T-cell (primary cell): ENCODE results near the gene NEUROD2. TPM values are rescaled to one million over a fixed set of nuclear protein-coding genes. Genes with fewer than 3 reads are reported as not detected.

Source experiments
- ATAC-seq, 4 experiments: fragments of 200-7000 bp in 3 of 4; fragments of 150-1000 bp in 1 of 4; cut with Tn5 transposase; replicated peaks in 1 of 4; 1 replicate in 3 of 4; 2 replicates in 1 of 4; pipeline ENCODE4 v1.10.0; 2021; ENCODE audit warnings: moderate library complexity in 3 of 4, mild to moderate bottlenecking in 2 of 4, moderate number of reproducible peaks in 1 of 4
- CTCF ChIA-PET, 2 donors: fragments of 300-600 bp; sonication (Branson Sonifier 250); formaldehyde crosslinking; loops; one replicate each; lab custom pipeline; 2022; ENCODE audit warnings: antibody characterized with exemption in 2 of 2; lab: Charles Lee
- POLR2A ChIA-PET, 2 donors: fragments of 300-600 bp; sonication (Branson Sonifier 250); formaldehyde crosslinking; loops; one replicate each; lab custom pipeline; 2022; ENCODE audit warnings: antibody characterized with exemption in 2 of 2; lab: Charles Lee
- DNase-seq, 35 experiments: peaks; one replicate each; pipeline versions ENCODE4 v3.0.0 to v3.0.0-alpha.2; 2013 to 2023
- H3K27ac ChIP-seq: one replicate; pipeline ENCODE4 v1.5.1; 2013; ENCODE audit warnings: low read length
- H3K27me3 ChIP-seq, 2 experiments: replicated peaks in 1 of 2; 1 replicate in 1 of 2; 2 replicates in 1 of 2; pipeline versions ENCODE4 v1.6.1 to v1.7.0; 2013; ENCODE audit warnings: low read length in 1 of 2, mixed read lengths in 1 of 2; ENCODE audit not compliant: control insufficient read depth in 2 of 2, insufficient read depth in 2 of 2; ENCODE audit errors: extremely low read depth in 1 of 2
- H3K36me3 ChIP-seq, 2 donors: 1 replicate in 1 of 2; 2 replicates in 1 of 2; pipeline versions ENCODE4 v1.6.1 to v1.7.0; 2013; ENCODE audit warnings: low read length in 1 of 2; ENCODE audit not compliant: control insufficient read depth in 2 of 2, insufficient read depth in 1 of 2; ENCODE audit errors: extremely low read depth in 1 of 2
- H3K4me1 ChIP-seq, 2 experiments: 1 replicate in 1 of 2; 2 replicates in 1 of 2; pipeline versions ENCODE4 v1.6.1 to v1.7.0; 2013; ENCODE audit warnings: low read length in 2 of 2, mixed read lengths in 1 of 2; ENCODE audit not compliant: insufficient read depth in 2 of 2, control insufficient read depth in 1 of 2; ENCODE audit errors: extremely low read depth in 1 of 2
- H3K4me3 ChIP-seq, 2 donors: 1 replicate in 1 of 2; 2 replicates in 1 of 2; pipeline versions ENCODE4 v1.5.1 to v1.7.0; 2013; ENCODE audit warnings: mild to moderate bottlenecking in 2 of 2, low read length in 1 of 2, moderate library complexity in 1 of 2; ENCODE audit not compliant: control insufficient read depth in 1 of 2; ENCODE audit errors: extremely low read depth in 1 of 2
- H3K9me3 ChIP-seq: 2 replicates; pipeline ENCODE4 v1.7.0; 2013
- H3K27ac Mint-ChIP-seq, 2 donors: one replicate each; pipeline ENCODE4 v1.8.0; 2020 to 2021; ENCODE audit warnings: mild to moderate bottlenecking in 2 of 2, mixed read lengths in 2 of 2
- H3K27me3 Mint-ChIP-seq, 2 donors: one replicate each; pipeline ENCODE4 v1.8.0; 2021 to 2022; ENCODE audit warnings: mixed read lengths in 2 of 2
- H3K36me3 Mint-ChIP-seq: one replicate; pipeline ENCODE4 v1.8.0; 2021; ENCODE audit warnings: mixed read lengths
- H3K4me1 Mint-ChIP-seq, 3 donors: one replicate each; pipeline ENCODE4 v1.8.0; 2020 to 2022; ENCODE audit warnings: mixed read lengths in 3 of 3, mild to moderate bottlenecking in 1 of 3
- H3K4me3 Mint-ChIP-seq, 3 donors: one replicate each; pipeline ENCODE4 v1.8.0; 2020 to 2022; ENCODE audit warnings: mild to moderate bottlenecking in 3 of 3, mixed read lengths in 3 of 3, moderate library complexity in 3 of 3
- H3K9me3 Mint-ChIP-seq, 3 donors: one replicate each; pipeline ENCODE4 v1.8.0; 2020 to 2022; ENCODE audit warnings: mixed read lengths in 3 of 3
- WGBS: methylation state at CpG from one replicate; pipeline ENCODE4 v1.1.5; 2013; ENCODE audit warnings: missing lambda C conversion rate; ENCODE audit not compliant: insufficient coverage; 5-methylcytosine and 5-hydroxymethylcytosine counted together
- total RNA-seq, 35 experiments: library from RNA in 6 of 35; stranded (reverse) in 6 of 35; fragments of 120-200 nt in 1 of 35; gene quantifications; one replicate each; pipeline versions ENCODE4 v1.2.1 to v1.2.4 and lab custom pipeline; 2013 to 2026

NEUROD2 gene
- total RNA-seq, 5 donors from 2014 or later (not counting 1 experiment from before 2014, with no cell fraction given): not detected

GRCh38 chr17:39608142-39608981 lies 642 bp upstream of the NEUROD2 start:
- no peak overlapping the region for H3K4me3 ChIP-seq
- ChIA-PET CTCF (no interaction called here), POLR2A (no interaction called here)
- no peak overlapping the region for H3K27ac ChIP-seq
- no peaks in the 10 kb centered on the region for H3K9me3 ChIP-seq
- DNase-seq: no peak
- H3K4me1 Mint-ChIP-seq: peaks cover 5 to 26% (median 20%) of the 10 kb centered on the region in 3 donors
- H3K27me3 Mint-ChIP-seq: peaks cover 34 to 54% of the 10 kb centered on the region in 2 donors
- no peaks in the 10 kb centered on the region for H3K9me3 Mint-ChIP-seq
- H3K36me3 ChIP-seq: no peaks in the 10 kb centered on the region
- H3K4me1 ChIP-seq: peaks cover 7 to 45% of the 10 kb centered on the region in 2 experiments
- H3K27me3 ChIP-seq: peaks cover 18 to 89% of the 10 kb centered on the region in 2 experiments
- H3K36me3 Mint-ChIP-seq: no peaks in the 10 kb centered on the region
- H3K4me3 Mint-ChIP-seq: no peak overlapping the region
- H3K27ac Mint-ChIP-seq: no peak overlapping the region
- WGBS: 28% methylated on average over 3 of the region's 15 CpGs
- ATAC-seq: no peak

- Histone ChIP-seq H3K27me3 (peaks cover 21 to 86% of the 10 kb centered on the region in 2 experiments), H3K27ac (no peak overlapping the region), H3K9me3 (no peaks in the 10 kb centered on the region), H3K36me3 (no peaks in the 10 kb centered on the region), H3K4me1 (peaks cover 7 to 45% of the 10 kb centered on the region in 2 experiments), H3K4me3 (no peak overlapping the region)
- Mint-ChIP-seq H3K27me3 (peaks cover 40 to 58% of the 10 kb centered on the region in 2 donors), H3K27ac (no peak overlapping the region), H3K4me1 (peaks cover 9 to 28% (median 22%) of the 10 kb centered on the region in 3 donors), H3K36me3 (no peaks in the 10 kb centered on the region), H3K9me3 (no peaks in the 10 kb centered on the region), H3K4me3 (peak overlapping the region in 1 of 3 donors; percentile 64)
- ATAC-seq (no peak), DNase-seq (no peak)
- CTCF ChIA-PET: interaction anchor here in 1 of 2 donors (0.6 kb wide), 1 partner anchor 377 kb away, joined by 5 read pairs; no protein-coding TSS in a partner anchor
- POLR2A ChIA-PET: no interaction called here
- WGBS: 2% methylated on average over 12 of the region's 40 CpGs
These were observed 466 bp downstream of the NEUROD2 start for GRCh38 chr17:39607057-39607850.

GRCh38 chr17:39606434-39607056 lies 1.2 kb downstream of the NEUROD2 start:
- no peaks in the 10 kb centered on the region for H3K36me3 ChIP-seq
- ChIA-PET POLR2A (interaction anchor here in 1 of 2 donors (0.5 kb wide), 1 partner anchor 677 kb away, joined by 6 read pairs; no protein-coding TSS in a partner anchor), CTCF (no interaction called here)
- no peaks in the 10 kb centered on the region for H3K9me3 ChIP-seq
- 6% methylated on average over 52 of the region's 66 CpGs for whole genome bisulfite sequencing
- H3K4me3 ChIP-seq: no peak overlapping the region
- H3K4me1 ChIP-seq: peaks cover 7 to 45% of the 10 kb centered on the region in 2 experiments
- no peak for DNase-seq
- Mint-ChIP-seq H3K27me3 (peaks cover 46 to 65% of the 10 kb centered on the region in 2 donors), H3K9me3 (no peaks in the 10 kb centered on the region), H3K27ac (no peak overlapping the region), H3K36me3 (no peaks in the 10 kb centered on the region), H3K4me3 (peak overlapping the region in 1 of 3 donors; percentile 64), H3K4me1 (peaks cover 9 to 28% (median 22%) of the 10 kb centered on the region in 3 donors)
- H3K27me3 ChIP-seq: peaks cover 28 to 87% of the 10 kb centered on the region in 2 experiments
- no peak overlapping the region for H3K27ac ChIP-seq
- no peak for ATAC-seq

- ATAC-seq (peak in 3 of 4 experiments; percentile 28 to 40 (median 32)), DNase-seq (no peak)
- H3K27me3 ChIP-seq: peaks cover 29 to 89% of the 10 kb centered on the region in 2 experiments
- ChIA-PET POLR2A (interaction anchor here in 1 of 2 donors (0.5 kb wide), 1 partner anchor 678 kb away, joined by 6 read pairs; no protein-coding TSS in a partner anchor), CTCF (no interaction called here)
- Mint-ChIP-seq H3K4me1 (peaks cover 14 to 30% (median 22%) of the 10 kb centered on the region in 3 donors), H3K36me3 (no peaks in the 10 kb centered on the region), H3K27ac (no peak overlapping the region), H3K27me3 (peaks cover 50 to 71% of the 10 kb centered on the region in 2 donors), H3K4me3 (peak overlapping the region in 2 of 3 donors; percentile 9 to 64), H3K9me3 (no peaks in the 10 kb centered on the region)
- H3K4me3 ChIP-seq: peak overlapping the region in 1 of 2 donors; percentile 52
- H3K27ac ChIP-seq: no peak overlapping the region
- no peaks in the 10 kb centered on the region for H3K36me3 ChIP-seq
- no peaks in the 10 kb centered on the region for H3K9me3 ChIP-seq
- peaks cover 7 to 45% of the 10 kb centered on the region in 2 experiments for H3K4me1 ChIP-seq
- WGBS: 4% methylated on average over 102 of the region's 102 CpGs
These were observed 2.0 kb downstream of the NEUROD2 start for GRCh38 chr17:39605492-39606433.

- ChIA-PET CTCF (no interaction called here), POLR2A (no interaction called here)
- H3K27me3 ChIP-seq: peaks cover 29 to 92% of the 10 kb centered on the region in 2 experiments
- no peaks in the 10 kb centered on the region for H3K36me3 ChIP-seq
- no peak overlapping the region for H3K27ac ChIP-seq
- peaks cover 7 to 49% of the 10 kb centered on the region in 2 experiments for H3K4me1 ChIP-seq
- H3K4me3 ChIP-seq: peak overlapping the region in 1 of 2 donors; percentile 36
- no peaks in the 10 kb centered on the region for H3K9me3 ChIP-seq
- Mint-ChIP-seq H3K27me3 (peaks cover 53 to 76% of the 10 kb centered on the region in 2 donors), H3K9me3 (no peaks in the 10 kb centered on the region), H3K4me3 (peak overlapping the region; percentile 9 to 55 (median 21)), H3K4me1 (peaks cover 17 to 33% (median 27%) of the 10 kb centered on the region in 3 donors), H3K27ac (no peak overlapping the region), H3K36me3 (no peaks in the 10 kb centered on the region)
- ATAC-seq (peak in 1 of 4 experiments; percentile 23), DNase-seq (no peak)
- WGBS: 6% methylated on average over 22 of the region's 31 CpGs
These were observed 2.7 kb downstream of the NEUROD2 start for GRCh38 chr17:39604911-39605491.
